ENCODE data around the gene SLC39A11.
"Not testable (repeated sequence)": the region's sequence is repeated elsewhere in the genome, so short reads cannot be mapped to it uniquely, and the experiment has no call there.

Gene SLC39A11

GRCh38 chr17:73107191-73107590 lies 14.7 kb upstream of the SLC39A11 start:
- DNase-seq (ENCODE audit: low read depth): no peak

- DNase-seq (ENCODE audit: low read depth): no peak
These were observed 12.9 kb upstream of the SLC39A11 start for GRCh38 chr17:73105431-73105830.

- DNase-seq (ENCODE audit: low read depth): no peak
These were observed 12.0 kb upstream of the SLC39A11 start for GRCh38 chr17:73104450-73104849.

- no peak for DNase-seq (ENCODE audit: low read depth)
These were observed 11.3 kb upstream of the SLC39A11 start for GRCh38 chr17:73103641-73104335.

- DNase-seq (ENCODE audit: low read depth): no peak
These were observed 8.5 kb upstream of the SLC39A11 start for GRCh38 chr17:73101031-73101430.

GRCh38 chr17:73100363-73100762 lies 7.9 kb upstream of the SLC39A11 start:
- DNase-seq (ENCODE audit: low read depth): no peak

- no peak for DNase-seq (ENCODE audit: low read depth)
These were observed 7.0 kb upstream of the SLC39A11 start for GRCh38 chr17:73099511-73099910.

GRCh38 chr17:73098919-73099318 lies 6.4 kb upstream of the SLC39A11 start:
- no peak for DNase-seq (ENCODE audit: low read depth)

GRCh38 chr17:73097973-73098765 lies 5.7 kb upstream of the SLC39A11 start:
- DNase-seq (ENCODE audit: low read depth): not testable (repeated sequence)

- DNase-seq (ENCODE audit: low read depth): no peak
These were observed 4.4 kb upstream of the SLC39A11 start for GRCh38 chr17:73096866-73097265.

GRCh38 chr17:73096211-73096610 lies 3.7 kb upstream of the SLC39A11 start:
- no peak for DNase-seq (ENCODE audit: low read depth)

GRCh38 chr17:73093286-73093685 lies 798 bp upstream of the SLC39A11 start:
- DNase-seq (ENCODE audit: low read depth): no peak

GRCh38 chr17:73091770-73092522 lies 542 bp downstream of the SLC39A11 start:
- DNase-seq (ENCODE audit: low read depth): no peak

GRCh38 chr17:73091410-73091769 lies 1.1 kb downstream of the SLC39A11 start:
- no peak for DNase-seq (ENCODE audit: low read depth)

- no peak for DNase-seq (ENCODE audit: low read depth)
These were observed 1.9 kb downstream of the SLC39A11 start for GRCh38 chr17:73090396-73091202.

GRCh38 chr17:73089322-73090317 lies 2.9 kb downstream of the SLC39A11 start:
- DNase-seq (ENCODE audit: low read depth): no peak

- no peak for DNase-seq (ENCODE audit: low read depth)
These were observed 3.9 kb downstream of the SLC39A11 start for GRCh38 chr17:73088561-73088960.

GRCh38 chr17:73083432-73083831 lies 9.1 kb downstream of the SLC39A11 start:
- DNase-seq (ENCODE audit: low read depth): no peak

- DNase-seq (ENCODE audit: low read depth): no peak
These were observed 17.9 kb downstream of the SLC39A11 start for GRCh38 chr17:73074566-73074965.

GRCh38 chr17:73072219-73072962 lies 20.1 kb downstream of the SLC39A11 start:
- DNase-seq (ENCODE audit: low read depth): no peak

Measured in activated T-cell treated with anti-CD3 and anti-CD28 coated beads for 24 hours (primary cell).